ENCODE results near the gene JMJD7.

JMJD7 gene

GRCh38 chr15:41797201-41797944, 30.5 kb upstream of the JMJD7 start:
- no peaks in the 10 kb centered on the region for H3K27me3 ChIP-seq
- no peaks in the 10 kb centered on the region for H3K4me1 ChIP-seq
- DNase-seq, result no peak

GRCh38 chr15:41798607-41799487, 29.0 kb upstream of the JMJD7 start:
- Histone ChIP-seq H3K4me3 (ENCODE audit: low read depth, low read length) (no peak overlapping the region), H3K4me1 (no peaks in the 10 kb centered on the region), H3K27me3 (no peaks in the 10 kb centered on the region), H3K36me3 (peaks cover 3% of the 10 kb centered on the region; the same call in 1 of the 2 replicates), H3K9me3 (no peaks in the 10 kb centered on the region)
- DNase-seq, result no peak
- no peak for TF ChIP-seq CTCF (IDR thresholded peaks at IDR 0.05; ENCODE audit: low read depth, low read length)

More at GRCh38 chr15:41797201-41797944, 30.5 kb upstream of the JMJD7 start:
- H3K9me3 ChIP-seq, result no peaks in the 10 kb centered on the region
- H3K36me3 ChIP-seq, result peaks cover 3% of the 10 kb centered on the region; the same call in 1 of the 2 replicates
- TF ChIP-seq CTCF (IDR thresholded peaks at IDR 0.05; ENCODE audit: low read depth, low read length), result no peak
- no peak overlapping the region for H3K4me3 ChIP-seq (ENCODE audit: low read depth, low read length)

- H3K9me3 ChIP-seq, result no peaks in the 10 kb centered on the region
- H3K36me3 ChIP-seq, result peaks cover 3% of the 10 kb centered on the region; the same call in 1 of the 2 replicates
- DNase-seq, result no peak
- peaks cover 3% of the 10 kb centered on the region; the same call in 1 of the 2 replicates for H3K4me1 ChIP-seq
- TF ChIP-seq CTCF (IDR thresholded peaks at IDR 0.05; ENCODE audit: low read depth, low read length), result no peak
- no peaks in the 10 kb centered on the region for H3K27me3 ChIP-seq
- H3K4me3 ChIP-seq (ENCODE audit: low read depth, low read length), result no peak overlapping the region
Observed at GRCh38 chr15:41799488-41799805, 28.4 kb upstream of the JMJD7 start.

GRCh38 chr15:41801185-41801584, 26.7 kb upstream of the JMJD7 start:
- H3K4me1 ChIP-seq, result peaks cover 18% of the 10 kb centered on the region
- H3K9me3 ChIP-seq, result no peaks in the 10 kb centered on the region
- no peak for DNase-seq
- no peaks in the 10 kb centered on the region for H3K27me3 ChIP-seq
- no peak for TF ChIP-seq CTCF (IDR thresholded peaks at IDR 0.05; ENCODE audit: low read depth, low read length)
- peaks cover 3% of the 10 kb centered on the region; the same call in 1 of the 2 replicates for H3K36me3 ChIP-seq
- no peak overlapping the region for H3K4me3 ChIP-seq (ENCODE audit: low read depth, low read length)

GRCh38 chr15:41801850-41802455, 25.9 kb upstream of the JMJD7 start:
- Histone ChIP-seq H3K4me1 (peaks cover 23% of the 10 kb centered on the region), H3K9me3 (no peaks in the 10 kb centered on the region), H3K36me3 (peaks cover 3% of the 10 kb centered on the region; the same call in 1 of the 2 replicates), H3K27me3 (no peaks in the 10 kb centered on the region), H3K4me3 (ENCODE audit: low read depth, low read length) (no peak overlapping the region)
- TF ChIP-seq CTCF (IDR thresholded peaks at IDR 0.05; ENCODE audit: low read depth, low read length), result no peak
- DNase-seq, result no peak
